ENCODE measurements around the gene ATP6V1E1. TPM values are rescaled to one million over a fixed set of nuclear protein-coding genes. Genes with fewer than 3 reads are reported as not detected.

The ATP6V1E1 gene
- total and polyA plus RNA-seq, 2 of the 13 experiments (the other 11 are each of a cell fraction or from before 2014, with no cell fraction given): 69.3 to 90.9 TPM

DNA sequence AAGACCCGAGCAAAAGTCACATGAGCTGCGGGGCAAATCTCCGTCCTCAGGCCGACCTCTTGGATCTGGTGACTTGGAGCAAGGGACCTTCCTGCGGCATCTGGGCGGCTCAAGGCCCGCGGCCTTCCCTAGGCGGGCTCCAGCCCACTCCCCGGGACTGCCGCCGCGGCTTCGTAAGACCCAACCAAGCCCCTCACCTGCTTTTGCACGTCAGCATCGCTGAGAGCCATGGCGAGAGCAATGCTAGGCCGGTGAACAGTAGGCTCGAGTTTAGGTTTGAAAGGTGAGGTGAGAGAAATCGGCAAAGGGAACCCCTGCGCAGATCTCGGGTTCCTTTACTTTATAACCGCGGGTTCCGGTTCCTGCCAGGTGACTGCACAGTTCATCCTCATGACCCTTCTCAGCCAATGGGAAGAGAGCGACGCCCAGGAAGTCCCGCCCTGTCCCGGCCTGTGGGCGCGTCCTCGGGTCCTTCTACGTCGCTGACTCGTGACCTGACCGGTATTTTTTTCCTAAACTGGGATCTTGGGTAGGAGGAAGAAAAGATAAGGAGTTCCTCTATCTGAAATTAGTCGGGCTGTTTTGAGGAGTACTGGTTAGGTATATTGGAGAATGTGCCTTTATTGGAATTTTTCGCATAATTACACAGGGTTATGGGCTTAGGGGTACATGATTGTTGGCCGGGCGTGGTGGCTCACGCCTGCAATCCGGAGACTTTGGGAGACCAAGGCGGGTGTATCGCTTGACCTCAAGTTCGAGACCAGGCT lies at the start of gene ATP6V1E1 (continued):
- TF ChIP-seq, protein P1, sequence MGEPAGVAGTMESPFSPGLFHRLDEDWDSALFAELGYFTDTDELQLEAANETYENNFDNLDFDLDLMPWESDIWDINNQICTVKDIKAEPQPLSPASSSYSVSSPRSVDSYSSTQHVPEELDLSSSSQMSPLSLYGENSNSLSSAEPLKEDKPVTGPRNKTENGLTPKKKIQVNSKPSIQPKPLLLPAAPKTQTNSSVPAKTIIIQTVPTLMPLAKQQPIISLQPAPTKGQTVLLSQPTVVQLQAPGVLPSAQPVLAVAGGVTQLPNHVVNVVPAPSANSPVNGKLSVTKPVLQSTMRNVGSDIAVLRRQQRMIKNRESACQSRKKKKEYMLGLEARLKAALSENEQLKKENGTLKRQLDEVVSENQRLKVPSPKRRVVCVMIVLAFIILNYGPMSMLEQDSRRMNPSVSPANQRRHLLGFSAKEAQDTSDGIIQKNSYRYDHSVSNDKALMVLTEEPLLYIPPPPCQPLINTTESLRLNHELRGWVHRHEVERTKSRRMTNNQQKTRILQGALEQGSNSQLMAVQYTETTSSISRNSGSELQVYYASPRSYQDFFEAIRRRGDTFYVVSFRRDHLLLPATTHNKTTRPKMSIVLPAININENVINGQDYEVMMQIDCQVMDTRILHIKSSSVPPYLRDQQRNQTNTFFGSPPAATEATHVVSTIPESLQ (CRISPR knock-in tag; conservative IDR thresholded peaks at IDR 0.05): no peak
- TF ChIP-seq ZNF496 (CRISPR knock-in tag; IDR thresholded peaks at IDR 0.05; ENCODE audit: insufficient replicate concordance): no peak
- 0 out of 2 replicates have a peak, but pooled peaks have one; percentile 64 for TF ChIP-seq ZNF773 (CRISPR knock-in tag; IDR thresholded peaks at IDR 0.05; ENCODE audit: borderline replicate concordance)
- TF ChIP-seq ZMAT3 (CRISPR knock-in tag; conservative IDR thresholded peaks at IDR 0.05): peak; percentile 67; the same call in 1 of the 2 replicates
- TF ChIP-seq ZNF143 (CRISPR knock-in tag; IDR thresholded peaks at IDR 0.05): 0 out of 2 replicates have a peak, but pooled peaks have one; percentile 25
- TF ChIP-seq POLR2A (IDR thresholded peaks at IDR 0.05; ENCODE audit: insufficient read depth in 1 of 2, low read depth in 2 of 2, low read length in 2 of 2): peak; percentile 61 to 84; a peak in 3 of 4 replicates
- peak; percentile 46; the same call in 1 of the 2 replicates for TF ChIP-seq ZNF619 (CRISPR knock-in tag; IDR thresholded peaks at IDR 0.05)
- TF ChIP-seq, protein P2, sequence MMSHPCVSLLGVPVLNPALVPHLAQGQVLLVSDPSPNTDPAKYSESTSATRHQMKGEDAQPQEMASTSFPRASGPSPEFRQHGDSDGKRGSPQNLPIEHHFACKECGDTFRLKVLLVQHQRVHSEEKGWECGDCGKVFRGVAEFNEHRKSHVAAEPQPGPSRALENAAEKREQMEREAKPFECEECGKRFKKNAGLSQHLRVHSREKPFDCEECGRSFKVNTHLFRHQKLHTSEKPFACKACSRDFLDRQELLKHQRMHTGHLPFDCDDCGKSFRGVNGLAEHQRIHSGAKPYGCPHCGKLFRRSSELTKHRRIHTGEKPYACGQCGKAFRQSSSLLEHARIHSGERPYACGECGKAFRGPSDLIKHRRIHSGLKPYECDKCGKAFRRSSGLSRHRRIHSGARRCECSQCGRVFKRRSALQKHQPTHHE (CRISPR knock-in tag; IDR thresholded peaks at IDR 0.05; ENCODE audit: borderline replicate concordance): no peak
- TF ChIP-seq RBFOX2 (IDR thresholded peaks at IDR 0.05; ENCODE audit: low read depth, low read length): peak; percentile 69
- TF ChIP-seq THAP11 (CRISPR knock-in tag; IDR thresholded peaks at IDR 0.05): peak; percentile 80
- 0 out of 2 replicates have a peak, but pooled peaks have one; percentile 40 for TF ChIP-seq ZNF460 (CRISPR knock-in tag; IDR thresholded peaks at IDR 0.05; ENCODE audit: borderline replicate concordance)
- TF ChIP-seq, protein P3, sequence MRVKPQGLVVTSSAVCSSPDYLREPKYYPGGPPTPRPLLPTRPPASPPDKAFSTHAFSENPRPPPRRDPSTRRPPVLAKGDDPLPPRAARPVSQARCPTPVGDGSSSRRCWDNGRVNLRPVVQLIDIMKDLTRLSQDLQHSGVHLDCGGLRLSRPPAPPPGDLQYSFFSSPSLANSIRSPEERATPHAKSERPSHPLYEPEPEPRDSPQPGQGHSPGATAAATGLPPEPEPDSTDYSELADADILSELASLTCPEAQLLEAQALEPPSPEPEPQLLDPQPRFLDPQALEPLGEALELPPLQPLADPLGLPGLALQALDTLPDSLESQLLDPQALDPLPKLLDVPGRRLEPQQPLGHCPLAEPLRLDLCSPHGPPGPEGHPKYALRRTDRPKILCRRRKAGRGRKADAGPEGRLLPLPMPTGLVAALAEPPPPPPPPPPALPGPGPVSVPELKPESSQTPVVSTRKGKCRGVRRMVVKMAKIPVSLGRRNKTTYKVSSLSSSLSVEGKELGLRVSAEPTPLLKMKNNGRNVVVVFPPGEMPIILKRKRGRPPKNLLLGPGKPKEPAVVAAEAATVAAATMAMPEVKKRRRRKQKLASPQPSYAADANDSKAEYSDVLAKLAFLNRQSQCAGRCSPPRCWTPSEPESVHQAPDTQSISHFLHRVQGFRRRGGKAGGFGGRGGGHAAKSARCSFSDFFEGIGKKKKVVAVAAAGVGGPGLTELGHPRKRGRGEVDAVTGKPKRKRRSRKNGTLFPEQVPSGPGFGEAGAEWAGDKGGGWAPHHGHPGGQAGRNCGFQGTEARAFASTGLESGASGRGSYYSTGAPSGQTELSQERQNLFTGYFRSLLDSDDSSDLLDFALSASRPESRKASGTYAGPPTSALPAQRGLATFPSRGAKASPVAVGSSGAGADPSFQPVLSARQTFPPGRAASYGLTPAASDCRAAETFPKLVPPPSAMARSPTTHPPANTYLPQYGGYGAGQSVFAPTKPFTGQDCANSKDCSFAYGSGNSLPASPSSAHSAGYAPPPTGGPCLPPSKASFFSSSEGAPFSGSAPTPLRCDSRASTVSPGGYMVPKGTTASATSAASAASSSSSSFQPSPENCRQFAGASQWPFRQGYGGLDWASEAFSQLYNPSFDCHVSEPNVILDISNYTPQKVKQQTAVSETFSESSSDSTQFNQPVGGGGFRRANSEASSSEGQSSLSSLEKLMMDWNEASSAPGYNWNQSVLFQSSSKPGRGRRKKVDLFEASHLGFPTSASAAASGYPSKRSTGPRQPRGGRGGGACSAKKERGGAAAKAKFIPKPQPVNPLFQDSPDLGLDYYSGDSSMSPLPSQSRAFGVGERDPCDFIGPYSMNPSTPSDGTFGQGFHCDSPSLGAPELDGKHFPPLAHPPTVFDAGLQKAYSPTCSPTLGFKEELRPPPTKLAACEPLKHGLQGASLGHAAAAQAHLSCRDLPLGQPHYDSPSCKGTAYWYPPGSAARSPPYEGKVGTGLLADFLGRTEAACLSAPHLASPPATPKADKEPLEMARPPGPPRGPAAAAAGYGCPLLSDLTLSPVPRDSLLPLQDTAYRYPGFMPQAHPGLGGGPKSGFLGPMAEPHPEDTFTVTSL (CRISPR knock-in tag; IDR thresholded peaks at IDR 0.05; ENCODE audit: borderline replicate concordance): no peak
- TF ChIP-seq CREB1 (IDR thresholded peaks at IDR 0.05): peak; percentile 79
- TF ChIP-seq CREB1 (CRISPR knock-in tag; IDR thresholded peaks at IDR 0.05): peak; percentile 93
- peak; percentile 70; the same call in 1 of the 2 replicates for TF ChIP-seq ZNF333 (CRISPR knock-in tag; IDR thresholded peaks at IDR 0.05; ENCODE audit: borderline replicate concordance)
- TF ChIP-seq ZNF841 (CRISPR knock-in tag; IDR thresholded peaks at IDR 0.05; ENCODE audit: borderline replicate concordance): no peak
- TF ChIP-seq ZNF839 (CRISPR knock-in tag; IDR thresholded peaks at IDR 0.05; ENCODE audit: borderline replicate concordance): peak; percentile 68; the same call in 1 of the 2 replicates
- peak; percentile 24; the same call in 1 of the 2 replicates for TF ChIP-seq SNAI1 (CRISPR knock-in tag; IDR thresholded peaks at IDR 0.05; ENCODE audit: borderline replicate concordance)
- TF ChIP-seq ETV5 (CRISPR knock-in tag; IDR thresholded peaks at IDR 0.05; ENCODE audit: borderline replicate concordance): 0 out of 2 replicates have a peak, but pooled peaks have one; percentile 22
- TF ChIP-seq ELF1 (CRISPR knock-in tag; IDR thresholded peaks at IDR 0.05): peak; percentile 88
- TF ChIP-seq ZKSCAN8 (CRISPR knock-in tag; IDR thresholded peaks at IDR 0.05; ENCODE audit: borderline replicate concordance): no peak

Data from HepG2 (cell line).